ENCODE data around the gene CDK6. TPM values are rescaled to one million over a fixed set of nuclear protein-coding genes. Genes with fewer than 3 reads are reported as not detected.

The CDK6 gene
- total RNA-seq, 3 donors from 2014 or later (not counting 1 experiment from before 2014, with no cell fraction given) = 41.1 to 46.3 (median 45.1) TPM

DNA sequence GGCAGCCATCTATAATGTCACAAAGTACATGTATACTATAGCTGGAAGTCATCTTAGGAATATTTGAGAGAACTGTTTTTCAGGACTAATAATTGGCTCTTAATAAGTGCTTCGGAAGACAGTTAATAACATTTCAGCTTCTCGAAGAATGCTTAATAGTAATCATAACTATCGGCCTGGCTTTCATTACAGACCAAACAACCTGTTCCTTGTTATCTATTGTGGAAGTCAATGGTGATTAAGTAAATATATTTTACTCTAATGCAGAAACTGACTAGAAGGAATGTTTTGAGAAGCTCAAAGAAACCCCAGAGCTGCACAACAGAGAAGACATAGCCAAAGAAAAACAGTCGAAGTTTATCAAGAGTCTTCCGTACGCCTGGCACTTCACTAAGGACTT is 139.4 kb downstream of the CDK6 start:
- Histone ChIP-seq H3K9me3 (ENCODE audit: control insufficient read depth, insufficient read depth, low read length) (no peaks in the 10 kb centered on the region), H3K4me1 (ENCODE audit: control insufficient read depth, insufficient read depth, low read length) (no peaks in the 10 kb centered on the region), H3K27me3 (ENCODE audit: control insufficient read depth, insufficient read depth, low read length) (no peaks in the 10 kb centered on the region), H3K4me3 (ENCODE audit: low read length) (no peak overlapping the region), H3K27ac (ENCODE audit: low read length) (no peak overlapping the region), H3K36me3 (ENCODE audit: control insufficient read depth, insufficient read depth, low read length) (no peaks in the 10 kb centered on the region)
- TF ChIP-seq, protein P1, sequence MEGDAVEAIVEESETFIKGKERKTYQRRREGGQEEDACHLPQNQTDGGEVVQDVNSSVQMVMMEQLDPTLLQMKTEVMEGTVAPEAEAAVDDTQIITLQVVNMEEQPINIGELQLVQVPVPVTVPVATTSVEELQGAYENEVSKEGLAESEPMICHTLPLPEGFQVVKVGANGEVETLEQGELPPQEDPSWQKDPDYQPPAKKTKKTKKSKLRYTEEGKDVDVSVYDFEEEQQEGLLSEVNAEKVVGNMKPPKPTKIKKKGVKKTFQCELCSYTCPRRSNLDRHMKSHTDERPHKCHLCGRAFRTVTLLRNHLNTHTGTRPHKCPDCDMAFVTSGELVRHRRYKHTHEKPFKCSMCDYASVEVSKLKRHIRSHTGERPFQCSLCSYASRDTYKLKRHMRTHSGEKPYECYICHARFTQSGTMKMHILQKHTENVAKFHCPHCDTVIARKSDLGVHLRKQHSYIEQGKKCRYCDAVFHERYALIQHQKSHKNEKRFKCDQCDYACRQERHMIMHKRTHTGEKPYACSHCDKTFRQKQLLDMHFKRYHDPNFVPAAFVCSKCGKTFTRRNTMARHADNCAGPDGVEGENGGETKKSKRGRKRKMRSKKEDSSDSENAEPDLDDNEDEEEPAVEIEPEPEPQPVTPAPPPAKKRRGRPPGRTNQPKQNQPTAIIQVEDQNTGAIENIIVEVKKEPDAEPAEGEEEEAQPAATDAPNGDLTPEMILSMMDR (IDR thresholded peaks at IDR 0.05) = no peak
- Mint-ChIP-seq H3K4me1 (peaks cover 19 to 29% of the 10 kb centered on the region in 2 donors), H3K27ac (no peak overlapping the region), H3K27me3 (ENCODE audit: low read depth in 2 of 2) (no peaks in the 10 kb centered on the region), H3K4me3 (no peak overlapping the region), H3K36me3 (no peaks in the 10 kb centered on the region), H3K9me3 (no peaks in the 10 kb centered on the region)
- intact Hi-C loops (cut with micrococcal nuclease) = no loop called here
- 92% methylated on average over 3 of the region's 6 CpGs for WGBS (ENCODE audit: insufficient coverage)
- no peak for DNase-seq
- ATAC-seq = no peak

DNA sequence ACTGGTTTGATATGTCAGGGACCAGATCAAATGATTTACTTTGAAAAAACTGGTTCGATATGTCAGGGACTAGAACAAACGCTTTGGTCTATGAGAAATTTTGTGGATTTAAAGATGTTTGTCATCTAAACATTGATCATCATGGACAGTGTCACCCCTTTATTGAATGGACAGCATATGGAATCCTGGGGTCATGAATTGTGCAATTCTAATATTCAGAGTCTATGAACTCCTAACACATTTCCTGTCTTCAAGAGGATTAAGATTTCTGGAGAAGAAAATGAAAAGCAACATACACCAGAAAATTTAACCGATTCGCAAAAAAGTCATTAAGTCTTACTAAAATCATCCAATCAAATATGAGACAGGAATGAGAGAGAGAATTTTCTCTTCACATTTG is 139.8 kb downstream of the CDK6 start:
- DNase-seq (no peak), ATAC-seq (no peak)
- Mint-ChIP-seq H3K36me3 (no peaks in the 10 kb centered on the region), H3K4me3 (peak overlapping the region; percentile 4), H3K27me3 (ENCODE audit: low read depth in 2 of 2) (no peaks in the 10 kb centered on the region), H3K27ac (no peak overlapping the region), H3K9me3 (no peaks in the 10 kb centered on the region), H3K4me1 (peaks cover 22 to 34% of the 10 kb centered on the region in 2 donors)
- no peaks in the 10 kb centered on the region for H3K9me3 ChIP-seq (ENCODE audit: control insufficient read depth, insufficient read depth, low read length)
- no peaks in the 10 kb centered on the region for H3K36me3 ChIP-seq (ENCODE audit: control insufficient read depth, insufficient read depth, low read length)
- H3K4me1 ChIP-seq (ENCODE audit: control insufficient read depth, insufficient read depth, low read length) = peaks cover 3% of the 10 kb centered on the region
- TF ChIP-seq, protein P1 (IDR thresholded peaks at IDR 0.05) = no peak
- 97% methylated on average over 2 of the region's 4 CpGs for WGBS (ENCODE audit: insufficient coverage)
- intact Hi-C loops (cut with micrococcal nuclease) = no loop called here
- no peaks in the 10 kb centered on the region for H3K27me3 ChIP-seq (ENCODE audit: control insufficient read depth, insufficient read depth, low read length)
- H3K4me3 ChIP-seq (ENCODE audit: low read length) = no peak overlapping the region
- no peak overlapping the region for H3K27ac ChIP-seq (ENCODE audit: low read length)

DNA sequence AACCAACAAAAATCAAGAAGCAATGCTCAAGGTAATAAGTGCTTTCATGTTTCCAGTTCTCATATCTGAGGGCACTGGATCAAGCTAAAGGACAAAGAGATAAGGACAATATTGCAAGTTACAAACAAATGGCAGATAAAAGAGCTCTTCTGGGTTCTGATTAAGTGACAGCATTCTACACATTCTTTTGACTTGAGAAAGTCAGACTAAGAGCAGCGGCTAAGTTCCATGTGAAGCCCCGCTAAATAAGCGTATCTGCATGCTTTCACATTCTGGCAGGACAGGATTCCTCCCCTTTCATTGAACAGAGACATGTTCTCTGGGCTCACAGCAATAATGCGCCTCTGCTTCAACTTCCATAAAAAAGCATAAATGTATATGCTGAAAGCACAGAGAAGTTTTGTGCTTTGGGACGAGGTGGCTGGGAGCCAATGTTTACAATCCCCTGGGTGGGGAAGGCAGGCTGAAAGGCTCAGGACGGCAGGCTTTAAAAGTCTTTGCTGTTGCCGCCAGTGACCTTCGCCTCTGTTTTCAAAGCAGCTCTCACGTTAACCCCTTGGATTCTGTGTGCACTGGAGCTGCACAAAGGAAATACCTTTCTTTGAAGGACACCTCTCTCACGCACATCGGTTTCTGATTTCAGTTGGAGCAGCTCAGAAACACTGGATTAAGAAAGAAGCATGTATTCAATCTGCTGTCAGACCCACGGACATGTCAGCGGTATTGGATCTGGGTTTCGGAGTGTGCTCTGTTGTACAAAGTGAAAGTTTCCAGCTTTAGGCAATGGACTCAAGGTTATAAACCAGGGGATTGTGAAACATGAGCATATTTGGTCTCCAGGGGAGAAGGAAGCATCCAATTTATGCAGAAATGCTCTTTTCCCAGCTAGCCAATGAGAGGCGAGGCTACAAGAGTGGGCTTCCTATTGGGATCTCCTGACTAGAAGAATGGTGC is 140.8 kb downstream of the CDK6 start:
- intact Hi-C loops (cut with micrococcal nuclease) = no loop called here
- peak overlapping the region; percentile 76 for H3K4me3 Mint-ChIP-seq
- H3K9me3 Mint-ChIP-seq = no peaks in the 10 kb centered on the region
- no peaks in the 10 kb centered on the region for H3K36me3 Mint-ChIP-seq
- H3K27me3 Mint-ChIP-seq (ENCODE audit: low read depth in 2 of 2) = no peaks in the 10 kb centered on the region
- ATAC-seq (peak in 2 of 3 donors; percentile 50 to 57), DNase-seq (no peak)
- H3K4me1 ChIP-seq (ENCODE audit: control insufficient read depth, insufficient read depth, low read length) = peaks cover 3% of the 10 kb centered on the region
- no peak overlapping the region for H3K27ac ChIP-seq (ENCODE audit: low read length)
- 71% methylated on average over 14 of the region's 15 CpGs for WGBS (ENCODE audit: insufficient coverage)
- H3K27me3 ChIP-seq (ENCODE audit: control insufficient read depth, insufficient read depth, low read length) = no peaks in the 10 kb centered on the region
- TF ChIP-seq, protein P1 (IDR thresholded peaks at IDR 0.05) = no peak
- H3K4me3 ChIP-seq (ENCODE audit: low read length) = no peak overlapping the region
- peak overlapping the region; percentile 32 to 54 for H3K27ac Mint-ChIP-seq
- H3K36me3 ChIP-seq (ENCODE audit: control insufficient read depth, insufficient read depth, low read length) = no peaks in the 10 kb centered on the region
- no peaks in the 10 kb centered on the region for H3K9me3 ChIP-seq (ENCODE audit: control insufficient read depth, insufficient read depth, low read length)
- peaks cover 31 to 38% of the 10 kb centered on the region in 2 donors for H3K4me1 Mint-ChIP-seq
